K562 (cell line): ENCODE data around the gene TM7SF3. TPM values are rescaled to one million over a fixed set of nuclear protein-coding genes. Genes with fewer than 3 reads are reported as not detected.
A peak's percentile ranks its signal among the peaks of the same experiment; 100 is the strongest.

Experiments used
- ATF4 ChIP-seq: fragments of 450-650 bp; formaldehyde crosslinking; IDR thresholded peaks from 2 replicates; pipeline ENCODE4 v1.4.0; 2022; ENCODE audit warnings: mild to moderate bottlenecking, moderate library complexity
- CC2D1A ChIP-seq: fragments of 450-650 bp; IDR thresholded peaks from 2 replicates; pipeline ENCODE4 v1.6.1; 2017; ENCODE audit warnings: mild to moderate bottlenecking
- CHD2 ChIP-seq: IDR thresholded peaks from 2 replicates; pipeline ENCODE4 v1.6.1; 2011; ENCODE audit warnings: low read depth, low read length
- ID3 ChIP-seq, 2 experiments: fragments of 250-450 bp in 1 of 2; fragments of 450-650 bp in 1 of 2; sonication (Bioruptor Pico) in 1 of 2; IDR thresholded peaks; 2 replicates each; pipeline versions ENCODE4 v1.6.1 to v1.8.0; 2016 to 2021; ENCODE audit warnings: mild to moderate bottlenecking in 2 of 2, moderate library complexity in 2 of 2, missing compliant biosample characterization in 1 of 2, missing genetic modification characterization in 1 of 2
- KLF13 ChIP-seq: fragments of 450-650 bp; IDR thresholded peaks from 2 replicates; pipeline ENCODE4 v1.6.1; 2016; ENCODE audit warnings: missing genetic modification characterization, low read depth, mild to moderate bottlenecking, missing compliant biosample characterization, moderate library complexity, borderline replicate concordance
- MAZ ChIP-seq, 2 experiments: fragments of 450-650 bp in 1 of 2; sonication (generic) in 1 of 2; formaldehyde crosslinking; IDR thresholded peaks in 1 of 2; conservative IDR thresholded peaks in 1 of 2; 2 replicates each; pipeline versions ENCODE4 v1.4.0 to v1.5.0; 2020; ENCODE audit warnings: mild to moderate bottlenecking in 1 of 2, missing genetic modification reagents in 1 of 2
- MEF2D ChIP-seq: conservative IDR thresholded peaks from 2 replicates; pipeline ENCODE4 v1.6.1; 2016; ENCODE audit warnings: low read depth, missing genetic modification characterization, missing compliant biosample characterization
- POLR2AphosphoS5 ChIP-seq: IDR thresholded peaks from 2 replicates; pipeline ENCODE4 v1.6.1; 2011; ENCODE audit warnings: mild to moderate bottlenecking, low read depth, low read length, moderate library complexity; ENCODE audit not compliant: control insufficient read depth, insufficient read depth
- SAP30 ChIP-seq: fragments of 200-600 bp; sonication (generic); IDR thresholded peaks from 2 replicates; pipeline ENCODE4 v1.6.1; 2012; ENCODE audit warnings: borderline replicate concordance, low read depth, mild to moderate bottlenecking, moderate library complexity, low read length, control low read depth, inconsistent platforms; ENCODE audit not compliant: insufficient read depth, poor library complexity, severe bottlenecking
- SMAD1 ChIP-seq: fragments of 150-350 bp; IDR thresholded peaks from 2 replicates; pipeline ENCODE4 v1.6.1; 2014; ENCODE audit warnings: low read length, low read depth; ENCODE audit not compliant: partially characterized antibody
- SMARCC2 ChIP-seq: fragments of 450-650 bp; IDR thresholded peaks from 2 replicates; pipeline ENCODE4 v1.6.1; 2017; ENCODE audit warnings: antibody characterized with exemption, moderate library complexity, mild to moderate bottlenecking, low read depth
- SOX6 ChIP-seq: fragments of 450-650 bp; IDR thresholded peaks from 2 replicates; pipeline ENCODE4 v1.6.1; 2014; ENCODE audit warnings: mild to moderate bottlenecking
- ZBTB5 ChIP-seq: fragments of 450-650 bp; IDR thresholded peaks from 2 replicates; pipeline ENCODE4 v1.6.1; 2017; ENCODE audit warnings: antibody characterized with exemption
- ZNF347 ChIP-seq: fragments of 450-650 bp; formaldehyde crosslinking; IDR thresholded peaks from 2 replicates; pipeline ENCODE4 v1.4.0; 2020; ENCODE audit warnings: low read depth, mild to moderate bottlenecking, moderate library complexity
- ZNF561 ChIP-seq: fragments of 450-650 bp; formaldehyde crosslinking; conservative IDR thresholded peaks from 2 replicates; pipeline ENCODE4 v1.4.0; 2020; ENCODE audit warnings: mild to moderate bottlenecking, moderate library complexity
- polyA plus RNA-seq, 8 experiments: library from polyadenylated mRNA; depleted of rRNA in 4 of 8; stranded (reverse) in 5 of 8; unstranded in 3 of 8; fragments of >200 nt; fragmentation: Nextera tagmentation in 2 of 8; fragmentation: Illumina TruSeq in 1 of 8; extraction: Ambion mirVana in 2 of 8; extraction: Trizol in 1 of 8; gene quantifications; 2 replicates each; pipeline versions ENCODE4 v1.2.1 to v1.2.3, GENCODE V29; 2011 to 2014; ENCODE audit warnings: inconsistent platforms in 1 of 8, missing spikeins in 1 of 8
- total RNA-seq, 7 experiments: library from RNA; depleted of rRNA in 6 of 7; stranded (reverse); fragments of >200 nt in 6 of 7; fragmentation: Illumina TruSeq in 2 of 7; extraction: Trizol in 2 of 7; gene quantifications; 2 replicates each; pipeline versions ENCODE4 v1.2.1 to v1.2.3, GENCODE V29; 2011 to 2021; ENCODE audit warnings: low replicate concordance in 1 of 7
- TF ChIP-seq, protein P1 (sequence below): fragments of 450-650 bp; conservative IDR thresholded peaks from 2 replicates; pipeline ENCODE4 v1.6.1; 2016; ENCODE audit warnings: missing genetic modification characterization, low read depth, mild to moderate bottlenecking, control low read depth, missing compliant biosample characterization
- TF ChIP-seq, protein P2 (sequence below): fragments of 250-450 bp; sonication (Bioruptor Pico); IDR thresholded peaks from 2 replicates; pipeline ENCODE4 v1.6.1; 2021; ENCODE audit warnings: mild to moderate bottlenecking

The TM7SF3 gene
- total and polyA plus RNA-seq, 9 of the 15 experiments (the other 6 are each of a cell fraction or from before 2014, with no cell fraction given), result 9.3 to 90.4 (median 24.8) TPM

DNA sequence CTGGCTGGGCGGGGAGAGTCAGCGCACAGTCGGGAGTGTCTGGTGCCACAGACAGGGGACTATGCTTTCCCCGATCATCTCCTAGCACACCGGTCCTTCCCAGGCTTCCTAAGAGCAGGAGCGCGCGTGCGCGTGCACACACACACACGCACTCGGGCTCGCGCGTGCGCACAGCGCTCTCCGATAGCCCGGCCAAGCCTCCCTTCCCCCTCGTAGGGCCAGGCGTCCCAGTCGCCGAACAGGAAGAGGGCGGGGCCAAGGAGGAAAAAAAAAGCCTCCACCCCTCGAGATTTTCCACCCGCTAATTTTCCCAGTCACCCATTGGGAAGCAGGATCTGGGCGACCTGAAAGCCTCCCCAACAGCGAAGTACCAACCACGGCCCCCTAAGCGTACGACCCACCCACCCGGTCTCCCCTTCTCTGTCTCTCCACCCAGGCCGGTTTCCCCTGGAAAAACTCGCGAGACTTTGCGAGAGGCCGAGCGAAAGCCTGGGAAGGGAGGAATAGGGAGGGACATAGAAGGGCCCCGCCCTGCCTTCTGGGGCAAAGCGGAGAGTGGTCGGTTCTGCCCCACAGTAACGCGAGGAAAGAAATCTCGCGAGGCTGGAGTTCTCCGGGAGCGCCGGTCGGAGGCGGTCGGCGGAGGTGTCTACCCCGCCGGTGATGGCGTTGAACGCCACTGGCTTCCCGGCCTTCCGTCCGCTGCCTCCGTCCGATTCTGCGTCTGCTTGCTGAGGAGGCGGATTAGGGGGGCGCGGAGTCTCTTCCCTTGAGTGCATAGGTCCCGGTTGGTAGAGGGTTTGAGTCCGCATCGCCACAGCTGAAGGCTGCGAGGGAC, 76.1 kb downstream of the TM7SF3 start, which contains the start of the genes FGFR1OP2 and INTS13 (continued):
- TF ChIP-seq, protein P1, sequence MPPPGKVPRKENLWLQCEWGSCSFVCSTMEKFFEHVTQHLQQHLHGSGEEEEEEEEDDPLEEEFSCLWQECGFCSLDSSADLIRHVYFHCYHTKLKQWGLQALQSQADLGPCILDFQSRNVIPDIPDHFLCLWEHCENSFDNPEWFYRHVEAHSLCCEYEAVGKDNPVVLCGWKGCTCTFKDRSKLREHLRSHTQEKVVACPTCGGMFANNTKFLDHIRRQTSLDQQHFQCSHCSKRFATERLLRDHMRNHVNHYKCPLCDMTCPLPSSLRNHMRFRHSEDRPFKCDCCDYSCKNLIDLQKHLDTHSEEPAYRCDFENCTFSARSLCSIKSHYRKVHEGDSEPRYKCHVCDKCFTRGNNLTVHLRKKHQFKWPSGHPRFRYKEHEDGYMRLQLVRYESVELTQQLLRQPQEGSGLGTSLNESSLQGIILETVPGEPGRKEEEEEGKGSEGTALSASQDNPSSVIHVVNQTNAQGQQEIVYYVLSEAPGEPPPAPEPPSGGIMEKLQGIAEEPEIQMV, result no peak
- TF ChIP-seq KLF13, result peak; percentile 23; the same call in 1 of the 2 replicates
- no peak for TF ChIP-seq MEF2D
- no peak for TF ChIP-seq ZNF561 (CRISPR knock-in tag)
- 0 out of 2 replicates have a peak, but pooled peaks have one; percentile 22 for TF ChIP-seq ID3 (CRISPR knock-in tag; IDR thresholded peaks at IDR 0.05)
- no peak for TF ChIP-seq ID3 (tag; IDR thresholded peaks at IDR 0.05)
- no peak for TF ChIP-seq ZBTB5
- peak; percentile 56 for TF ChIP-seq SMAD1
- peak; percentile 58 for TF ChIP-seq SAP30
- TF ChIP-seq SOX6, result no peak
- peak; percentile 52 to 55; a peak in 1 of 4 replicates for TF ChIP-seq MAZ (CRISPR knock-in tag; conservative IDR thresholded peaks at IDR 0.05 in 1 of 2, IDR thresholded peaks at IDR 0.05 in 1 of 2)
- peak; percentile 46; the same call in 1 of the 2 replicates for TF ChIP-seq ATF4 (CRISPR knock-in tag)
- peak; percentile 79 for TF ChIP-seq POLR2AphosphoS5
- TF ChIP-seq ZNF347, result no peak
- TF ChIP-seq, protein P2, sequence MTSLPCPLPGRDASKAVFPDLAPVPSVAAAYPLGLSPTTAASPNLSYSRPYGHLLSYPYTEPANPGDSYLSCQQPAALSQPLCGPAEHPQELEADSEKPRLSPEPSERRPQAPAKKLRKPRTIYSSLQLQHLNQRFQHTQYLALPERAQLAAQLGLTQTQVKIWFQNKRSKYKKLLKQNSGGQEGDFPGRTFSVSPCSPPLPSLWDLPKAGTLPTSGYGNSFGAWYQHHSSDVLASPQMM (CRISPR knock-in tag), result no peak
- no peak for TF ChIP-seq SMARCC2
- TF ChIP-seq CC2D1A, result no peak
- peak; percentile 97 for TF ChIP-seq CHD2
